Measurements from ENCODE around the gene WNK1.
"Not testable (repeated sequence)": the region's sequence is repeated elsewhere in the genome, so short reads cannot be mapped to it uniquely, and the experiment has no call there.

The WNK1 gene

DNA sequence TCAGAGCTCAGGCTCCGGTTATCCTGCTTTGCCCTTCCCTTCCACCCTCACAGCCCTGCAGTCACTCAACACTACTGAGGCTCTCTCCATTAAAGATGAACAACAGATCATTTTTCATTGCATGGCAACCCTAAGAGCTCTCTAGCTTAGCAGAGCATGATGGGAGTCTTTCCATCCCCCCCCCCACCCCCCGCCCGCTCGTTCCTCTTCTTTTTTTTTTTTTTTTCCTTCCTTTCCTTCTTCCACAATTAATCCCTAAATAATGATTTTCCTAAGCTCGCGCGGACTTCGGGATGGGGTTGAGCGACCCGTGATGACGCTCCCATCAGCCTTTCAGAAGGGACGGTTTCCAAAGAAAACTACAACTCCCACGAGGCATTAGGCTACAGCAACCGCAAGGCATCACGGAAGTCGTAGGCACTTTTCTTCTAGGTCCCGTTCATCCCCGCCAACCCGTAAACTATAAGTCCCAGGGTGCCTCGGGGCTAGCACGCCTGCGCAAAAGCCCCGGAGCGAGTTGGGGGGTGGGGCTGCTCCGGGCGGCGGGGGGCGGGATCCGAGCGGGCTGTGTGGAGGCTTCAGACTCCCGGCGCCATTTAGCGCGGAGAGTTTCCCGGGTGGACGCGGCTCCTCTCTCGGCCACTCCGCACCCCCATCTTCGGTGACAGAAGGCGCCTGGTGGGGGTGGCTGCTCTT lies at the start of gene WNK1:
WNK1 (plus strand) TSS at position 581 of the 696 bp plus-strand sequence. CDS start 987 bp downstream, outside the sequence.
- FAIRE-seq = peak; percentile 90

DNA sequence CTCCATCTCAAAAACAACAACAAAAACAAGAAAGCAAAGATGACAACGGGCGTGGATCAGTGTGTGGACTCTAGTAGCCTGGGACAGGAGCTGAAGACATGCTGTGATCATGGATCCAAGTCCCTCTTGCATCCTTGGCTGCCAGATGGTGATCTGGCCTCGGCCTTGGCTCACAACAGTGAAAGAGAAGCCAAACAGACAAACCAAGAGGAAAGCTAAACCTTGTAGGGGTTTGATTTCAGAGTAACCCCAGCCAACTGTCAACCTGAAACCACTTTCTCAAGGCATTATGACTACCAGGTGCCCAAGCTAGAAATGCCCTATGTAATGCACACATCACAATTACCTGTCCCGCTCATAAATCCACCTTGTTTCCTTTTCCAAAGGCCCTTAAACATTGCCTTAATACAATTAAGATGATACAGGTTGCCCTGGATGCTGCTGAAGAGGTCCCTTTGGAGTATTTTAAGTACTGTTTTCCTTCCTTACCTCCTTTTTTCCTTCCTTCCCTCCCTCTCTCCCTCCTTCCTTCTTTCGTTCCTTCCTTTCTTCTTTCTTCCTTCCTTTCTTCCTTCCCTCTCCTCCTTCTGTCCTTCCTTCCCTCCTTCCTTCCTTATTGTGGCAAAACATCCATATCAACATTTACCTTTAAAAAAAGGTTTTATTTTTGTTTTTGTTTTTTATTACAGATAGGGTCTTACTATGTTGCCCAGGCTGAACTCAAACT lies 47.7 kb upstream of the WNK1 start:
- FAIRE-seq = no peak

- FAIRE-seq = not testable (repeated sequence)
Observed at GRCh38 chr12:708084-708483, 44.3 kb upstream of the WNK1 start.

DNA sequence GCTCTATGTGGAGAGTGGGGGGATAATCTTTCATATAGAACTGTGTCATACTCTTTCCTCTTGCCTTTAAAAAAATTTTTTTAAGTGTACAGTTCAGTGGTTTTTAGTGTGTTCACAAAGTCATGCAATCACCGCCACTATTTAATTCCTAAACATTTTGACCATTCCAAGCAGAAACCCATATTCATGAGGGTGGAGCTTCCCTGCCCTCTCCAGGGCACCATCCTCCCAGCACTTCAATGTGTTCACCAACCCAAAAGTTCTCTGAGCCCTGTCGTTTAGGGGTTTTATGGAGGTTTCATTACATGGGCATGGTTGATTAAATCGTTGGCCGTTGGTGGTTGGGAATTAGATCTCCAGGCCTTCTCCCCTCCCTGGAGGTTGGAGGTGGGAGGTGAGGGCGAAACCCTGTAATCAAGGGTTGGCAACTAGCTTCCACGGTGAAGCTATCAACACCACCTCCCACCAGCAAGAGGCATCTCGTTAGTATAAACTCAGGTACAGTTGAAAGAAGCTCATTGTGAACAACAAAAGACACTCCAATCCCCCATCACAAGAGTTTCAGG lies 42.8 kb upstream of the WNK1 start:
- FAIRE-seq = no peak

GRCh38 chr12:712172-712863 lies 40.1 kb upstream of the WNK1 start:
- FAIRE-seq = no peak

GRCh38 chr12:713281-713875 lies 39.0 kb upstream of the WNK1 start:
- no peak for FAIRE-seq

DNA sequence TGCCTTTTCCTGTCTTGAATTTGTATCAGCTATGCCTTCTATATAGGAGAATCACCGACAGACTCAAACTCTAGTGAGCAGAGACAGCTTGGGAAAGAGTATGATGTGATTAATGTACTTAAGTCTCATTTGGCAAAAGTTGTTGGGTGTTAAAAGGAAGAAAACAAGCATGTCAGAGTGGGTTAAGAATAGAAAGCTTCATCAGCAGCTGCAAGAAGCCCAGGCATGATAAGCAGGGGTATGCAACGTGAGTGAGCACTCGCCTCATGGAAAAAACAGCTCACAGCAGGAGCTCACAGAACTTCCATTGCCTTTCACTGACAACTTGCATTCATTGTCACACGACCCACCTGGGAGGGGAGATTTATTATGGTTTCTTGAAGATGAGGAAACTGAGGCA lies 35.9 kb upstream of the WNK1 start:
- FAIRE-seq = no peak

DNA sequence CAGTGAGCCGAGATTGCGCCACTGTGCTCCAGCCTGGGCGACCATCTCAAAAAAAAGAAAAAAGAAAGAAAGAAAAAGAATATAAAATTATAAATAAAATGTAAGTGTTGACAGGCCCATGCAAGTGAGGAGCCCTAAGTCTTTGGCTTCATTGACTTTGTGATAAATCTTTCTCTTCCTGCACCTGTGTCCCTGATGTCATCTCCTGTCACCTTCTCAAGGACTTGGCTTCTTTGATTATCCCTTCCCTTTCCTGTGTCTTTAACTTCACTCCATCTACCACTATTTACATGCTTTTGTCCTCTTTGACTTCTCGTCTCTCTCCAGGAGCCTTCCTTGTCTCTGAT lies 33.6 kb upstream of the WNK1 start:
- FAIRE-seq = no peak

DNA sequence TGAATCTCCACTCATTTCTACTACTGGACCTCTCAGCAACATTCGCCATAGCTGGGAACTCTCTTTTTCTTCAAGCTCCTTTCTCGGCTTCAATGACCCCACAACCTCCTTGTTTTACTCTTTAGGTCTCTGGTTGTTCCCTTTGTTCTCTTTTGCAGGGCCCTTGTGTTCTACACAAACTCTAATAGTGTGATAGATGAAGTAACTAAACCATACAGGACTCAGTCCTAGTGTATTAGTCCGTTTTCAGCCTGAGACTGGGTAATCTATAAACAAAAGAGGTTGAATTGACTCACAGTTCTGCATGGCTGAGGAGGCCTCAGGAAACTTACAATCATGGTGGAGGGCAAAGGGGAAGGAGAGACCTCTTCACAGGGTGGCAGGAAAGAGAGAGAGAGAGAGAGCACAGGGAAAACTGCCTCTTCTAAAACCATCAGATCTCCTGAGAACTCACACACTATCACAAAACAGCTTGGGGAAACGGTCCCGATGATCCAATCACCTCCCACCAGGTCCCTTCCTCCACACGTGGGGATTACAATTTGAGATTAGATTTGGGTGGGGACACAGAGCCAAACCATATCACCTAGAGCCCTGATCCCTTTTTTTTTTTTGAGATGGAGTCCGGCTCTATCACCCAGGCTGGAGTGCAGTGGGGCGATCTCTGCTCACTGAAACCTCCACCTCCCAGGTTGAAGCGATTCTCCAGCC lies 32.0 kb upstream of the WNK1 start:
- FAIRE-seq = no peak

GRCh38 chr12:724194-724855 lies 28.1 kb upstream of the WNK1 start:
- FAIRE-seq = no peak

GRCh38 chr12:725076-725475 lies 27.3 kb upstream of the WNK1 start:
- FAIRE-seq = no peak

- FAIRE-seq = no peak
Observed at GRCh38 chr12:726281-727140, 25.9 kb upstream of the WNK1 start.

DNA sequence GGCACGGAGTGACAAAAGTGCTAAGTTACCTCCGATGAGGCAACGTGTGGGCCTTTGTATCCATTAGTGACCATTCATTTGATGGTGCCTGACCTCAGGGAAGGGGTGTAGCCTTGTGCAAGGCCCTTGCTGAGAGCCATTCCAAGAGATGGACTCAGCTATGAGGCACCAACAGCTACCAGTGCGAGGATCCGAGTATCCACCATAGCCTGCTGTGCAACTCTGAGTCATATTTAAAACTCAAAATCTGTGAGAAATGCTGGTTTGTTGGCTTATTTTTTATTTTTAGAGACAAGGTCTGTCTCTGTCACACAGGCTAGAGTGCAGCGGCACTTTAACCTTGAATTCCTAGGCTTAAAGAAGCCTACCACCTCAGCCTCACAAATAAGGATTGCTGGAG lies 25.1 kb upstream of the WNK1 start:
- FAIRE-seq = no peak

DNA sequence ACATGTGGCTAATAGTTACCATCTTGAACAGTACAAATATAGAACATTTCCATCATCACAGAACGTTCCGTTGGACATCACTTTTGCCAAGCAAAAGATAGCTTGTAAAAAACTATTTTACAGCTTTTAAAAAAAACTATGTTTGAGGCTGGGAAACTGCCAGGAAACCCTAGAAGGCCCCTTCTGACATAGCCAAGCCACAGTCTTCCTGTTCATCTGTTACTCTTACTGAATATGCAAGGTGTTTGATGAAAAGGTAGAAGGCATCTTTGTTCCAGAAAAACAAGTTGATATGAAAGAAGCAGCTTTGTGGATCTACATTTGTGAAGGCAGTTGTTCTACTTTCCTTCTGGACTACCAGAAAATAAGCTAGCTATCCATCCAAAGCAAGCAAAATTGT lies 23.6 kb upstream of the WNK1 start:
- no peak for FAIRE-seq

DNA sequence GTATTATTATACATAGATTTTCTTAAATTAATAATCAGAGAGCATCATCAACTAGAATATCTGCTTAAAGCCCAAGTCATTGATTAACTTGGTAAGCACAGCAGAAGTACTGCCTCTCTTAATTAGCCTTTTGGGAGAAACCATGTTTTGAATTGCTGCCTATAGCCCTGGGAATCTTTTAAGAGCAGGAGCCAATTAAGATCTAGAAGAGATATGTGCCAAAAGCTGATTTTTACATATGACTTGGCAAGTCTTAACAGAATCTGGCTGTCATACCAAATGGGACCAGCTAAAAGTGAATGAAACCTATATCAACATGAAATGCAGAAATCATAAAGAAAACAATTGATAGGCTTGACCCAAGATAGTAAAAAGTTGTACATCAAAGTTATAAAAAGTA lies 23.2 kb upstream of the WNK1 start:
- no peak for FAIRE-seq

GRCh38 chr12:730550-730949 lies 21.8 kb upstream of the WNK1 start:
- no peak for FAIRE-seq

DNA sequence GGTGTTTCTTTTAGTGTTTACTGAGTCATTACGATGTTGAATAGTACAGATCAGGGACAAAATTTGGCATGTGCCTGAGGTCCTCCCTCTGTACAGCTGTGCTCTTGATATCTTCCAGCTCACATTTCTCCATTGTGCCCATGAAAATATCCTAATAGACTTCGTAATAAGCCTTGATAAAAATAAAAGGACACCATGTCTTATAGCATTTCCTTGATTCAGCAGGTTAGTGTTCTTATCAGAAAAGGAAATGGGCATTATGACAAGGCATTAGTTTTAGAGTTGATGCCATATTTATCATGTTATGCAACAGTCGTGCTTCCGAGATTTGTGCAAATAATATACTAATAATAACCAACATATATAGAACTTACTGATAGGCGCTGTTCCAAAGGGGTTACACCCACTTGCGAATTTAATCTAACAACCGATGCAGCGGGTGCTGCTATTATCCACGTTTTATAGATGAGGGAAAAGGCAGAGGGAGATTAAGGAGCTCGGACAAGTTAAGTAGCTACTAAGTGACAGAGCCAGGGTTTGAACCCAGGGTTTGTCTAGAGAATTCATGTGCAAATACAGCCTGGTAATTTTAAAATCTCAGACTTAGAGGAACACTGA lies 15.1 kb upstream of the WNK1 start:
- no peak for FAIRE-seq

DNA sequence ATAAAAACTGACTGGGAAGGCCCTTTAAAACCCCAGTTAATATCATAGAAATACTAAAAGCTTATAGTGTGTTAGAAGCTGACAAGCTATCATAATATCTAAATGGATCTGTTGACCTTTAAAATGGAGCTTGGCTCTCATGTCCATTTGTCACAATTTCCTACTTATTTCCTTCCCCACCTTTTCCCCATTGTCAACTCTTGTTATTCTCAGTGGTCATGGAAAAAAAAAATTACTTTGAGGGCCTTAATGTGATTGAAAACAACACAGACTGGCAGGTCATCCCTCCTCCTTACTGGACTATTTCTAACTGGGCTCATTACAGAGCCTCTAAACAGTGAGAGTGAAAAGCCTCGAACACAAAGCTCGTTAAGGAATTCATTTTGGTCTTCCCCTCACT lies 13.7 kb upstream of the WNK1 start:
- FAIRE-seq = no peak

DNA sequence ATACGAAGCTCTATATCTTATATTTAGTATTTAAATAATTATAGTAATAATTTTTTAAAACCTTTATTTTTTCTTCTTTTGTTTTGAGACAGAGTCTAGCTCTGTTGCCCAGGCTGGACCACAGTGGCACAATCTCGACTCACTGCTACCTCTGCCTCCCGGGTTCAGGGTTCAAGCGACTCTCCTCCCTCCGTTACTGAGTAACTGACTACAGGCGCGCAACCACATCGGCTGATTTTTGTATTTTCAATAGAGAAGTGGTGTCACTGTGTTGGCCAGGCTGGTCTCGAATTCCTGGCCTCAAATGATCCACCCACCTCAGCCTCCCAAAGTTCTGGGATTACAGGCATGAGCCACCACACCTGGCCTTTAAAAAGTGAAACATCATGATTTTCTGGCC lies 13.0 kb upstream of the WNK1 start:
- FAIRE-seq = no peak

- FAIRE-seq = no peak
Observed at GRCh38 chr12:740921-741320, 11.5 kb upstream of the WNK1 start.

Data from TTC549 (cell line).